B cell (primary cell): ENCODE measurements around the gene FUCA2. TPM values are rescaled to one million over a fixed set of nuclear protein-coding genes. Genes with fewer than 3 reads are reported as not detected.

Experiments
- ATAC-seq: fragments of 200-7000 bp; cut with Tn5 transposase; one replicate; pipeline ENCODE4 v1.10.0; 2021; ENCODE audit warnings: low read depth, mild to moderate bottlenecking, moderate number of reproducible peaks, moderate library complexity
- CTCF ChIA-PET: fragments of 350-600 bp; sonication (Branson Sonifier 250); formaldehyde crosslinking; loops from one replicate; lab custom pipeline; 2021; ENCODE audit warnings: antibody characterized with exemption, inconsistent platforms; lab: Charles Lee
- POLR2A ChIA-PET: fragments of 350-600 bp; sonication (Branson Sonifier 250); formaldehyde crosslinking; loops from one replicate; lab custom pipeline; 2021; ENCODE audit warnings: antibody characterized with exemption; lab: Charles Lee
- DNase-seq: peaks from one replicate; pipeline ENCODE4 v3.0.0; 2013
- H2AFZ ChIP-seq: 2 replicates; pipeline ENCODE4 v1.6.1; 2012; ENCODE audit warnings: mild to moderate bottlenecking, low read depth, low read length; ENCODE audit not compliant: insufficient read depth, poor library complexity, severe bottlenecking
- H3K27ac ChIP-seq, 2 donors: 1 replicate in 1 of 2; 2 replicates in 1 of 2; pipeline ENCODE4 v1.5.1; 2012 to 2013; ENCODE audit warnings: low read length in 2 of 2, mild to moderate bottlenecking in 2 of 2, moderate library complexity in 1 of 2
- H3K27me3 ChIP-seq, 4 experiments: fragments of 200-600 bp in 1 of 4; sonication (generic) in 1 of 4; replicated peaks in 1 of 4; 1 replicate in 2 of 4; 2 replicates in 2 of 4; pipeline versions ENCODE4 v1.6.1 to v1.7.0; 2013 to 2016; ENCODE audit warnings: low read length in 3 of 4, mild to moderate bottlenecking in 2 of 4, mixed read lengths in 1 of 4, moderate library complexity in 1 of 4; ENCODE audit not compliant: insufficient read depth in 4 of 4, control insufficient read depth in 3 of 4; ENCODE audit errors: control extremely low read depth in 1 of 4
- H3K36me3 ChIP-seq, 2 experiments: replicated peaks in 1 of 2; 1 replicate in 1 of 2; 2 replicates in 1 of 2; pipeline versions ENCODE4 v1.6.1 to v1.7.1; 2013; ENCODE audit warnings: low read length in 1 of 2; ENCODE audit not compliant: insufficient read depth in 2 of 2, control insufficient read depth in 1 of 2; ENCODE audit errors: control extremely low read depth in 1 of 2, extremely low read depth in 1 of 2
- H3K4me1 ChIP-seq, 2 donors: fragments of 200-600 bp in 1 of 2; sonication (generic) in 1 of 2; 1 replicate in 1 of 2; 2 replicates in 1 of 2; pipeline versions ENCODE4 v1.5.1 to v1.6.1; 2013 to 2017; ENCODE audit warnings: low read length in 2 of 2; ENCODE audit not compliant: control insufficient read depth in 2 of 2, insufficient read depth in 2 of 2
- H3K4me2 ChIP-seq: replicated peaks from 2 replicates; pipeline ENCODE3; 2012; ENCODE audit warnings: mild to moderate bottlenecking, low read depth, low read length; ENCODE audit not compliant: poor library complexity, severe bottlenecking
- H3K4me3 ChIP-seq, 5 experiments: fragments of 200-600 bp in 1 of 5; sonication (generic) in 1 of 5; 1 replicate in 3 of 5; 2 replicates in 2 of 5; pipeline versions ENCODE4 v1.5.1 to v1.7.0; 2011 to 2016; ENCODE audit warnings: low read length in 4 of 5, mild to moderate bottlenecking in 4 of 5, low read depth in 2 of 5, control low read depth in 1 of 5, moderate library complexity in 1 of 5; ENCODE audit not compliant: insufficient read depth in 1 of 5; ENCODE audit errors: control extremely low read depth in 1 of 5, extremely low read depth in 1 of 5
- H3K79me2 ChIP-seq: fragments of 200-600 bp; sonication (generic); one replicate; pipeline ENCODE4 v1.6.0; 2016; ENCODE audit warnings: low read length; ENCODE audit not compliant: control insufficient read depth, insufficient read depth
- H3K9ac ChIP-seq: fragments of 200-600 bp; sonication (generic); 2 replicates; pipeline ENCODE4 v1.6.1; 2017; ENCODE audit warnings: mild to moderate bottlenecking, low read length, moderate library complexity
- H3K9me3 ChIP-seq, 3 donors: one replicate each; pipeline versions ENCODE4 v1.6.1 to v1.7.1; 2013; ENCODE audit warnings: low read length in 2 of 3; ENCODE audit not compliant: control insufficient read depth in 2 of 3, insufficient read depth in 1 of 3; ENCODE audit errors: control extremely low read depth in 1 of 3
- H4K20me1 ChIP-seq: 2 replicates; pipeline ENCODE4 v1.6.0; 2012; ENCODE audit warnings: mild to moderate bottlenecking, low read length; ENCODE audit not compliant: insufficient read depth, control insufficient read depth, poor library complexity, severe bottlenecking
- H3K27ac Mint-ChIP-seq: one replicate; pipeline ENCODE4 v1.8.0; 2021; ENCODE audit warnings: mixed read lengths
- H3K27me3 Mint-ChIP-seq: one replicate; pipeline ENCODE4 v1.8.0; 2021; ENCODE audit warnings: mixed read lengths
- H3K4me1 Mint-ChIP-seq: one replicate; pipeline ENCODE4 v1.8.0; 2021; ENCODE audit warnings: mixed read lengths
- H3K4me3 Mint-ChIP-seq: one replicate; pipeline ENCODE4 v1.8.0; 2021; ENCODE audit warnings: mixed read lengths
- H3K9me3 Mint-ChIP-seq: one replicate; pipeline ENCODE4 v1.8.0; 2022; ENCODE audit warnings: mixed read lengths; ENCODE audit not compliant: insufficient read depth
- EZH2 ChIP-seq: IDR thresholded peaks from 2 replicates; pipeline ENCODE4 v1.6.1; 2012; ENCODE audit warnings: borderline replicate concordance, low read depth, mild to moderate bottlenecking, moderate library complexity, low read length; ENCODE audit not compliant: insufficient read depth, poor library complexity, severe bottlenecking
- WGBS: methylation state at CpG from one replicate; pipeline ENCODE4 v1.1.5; 2013; ENCODE audit warnings: missing lambda C conversion rate; ENCODE audit not compliant: insufficient coverage; 5-methylcytosine and 5-hydroxymethylcytosine counted together
- intact Hi-C: fragments of 100-400 bp; cut with micrococcal nuclease; formaldehyde crosslinking; loops from one replicate; pipeline ENCODE4 v1.10.0; 2022
- polyA plus RNA-seq: library from polyadenylated mRNA; depleted of rRNA; stranded (reverse); fragments of >200 nt; gene quantifications from 2 replicates; pipeline ENCODE4 v1.2.3, GENCODE V29; 2012
- total RNA-seq, 2 donors: library from RNA; stranded (reverse); fragments of 120-200 nt in 1 of 2; gene quantifications; 1 replicate in 1 of 2; 2 replicates in 1 of 2; pipeline versions ENCODE4 v1.2.3 to v1.2.4, GENCODE V29; 2013 to 2022
- TF ChIP-seq, protein P1 (sequence below): fragments of 200-600 bp; IDR thresholded peaks from one replicate; pipeline ENCODE4 v1.8.0; 2022; ENCODE audit warnings: antibody characterized with exemption, mild to moderate bottlenecking

FUCA2 gene
- total and polyA plus RNA-seq, 2 donors (not counting 1 experiment from before 2014, with no cell fraction given) = 3.6 to 8.3 TPM

GRCh38 chr6:143468026-143468425 lies 43.5 kb downstream of the FUCA2 start:
- no peaks in the 10 kb centered on the region for H3K27me3 Mint-ChIP-seq
- Histone ChIP-seq H3K27ac (no peak overlapping the region), H4K20me1 (no peaks in the 10 kb centered on the region), H3K4me2 (no peak overlapping the region), H3K36me3 (peaks cover 2 to 20% of the 10 kb centered on the region in 2 experiments), H3K9me3 (no peaks in the 10 kb centered on the region), H3K27me3 (no peaks in the 10 kb centered on the region), H3K4me1 (no peaks in the 10 kb centered on the region), H3K79me2 (no peaks in the 10 kb centered on the region), H2AFZ (no peak overlapping the region), H3K9ac (no peak overlapping the region), H3K4me3 (no peak overlapping the region)
- no peaks in the 10 kb centered on the region for H3K4me1 Mint-ChIP-seq
- CTCF ChIA-PET = interaction anchor here (0.7 kb wide), 1 partner anchor 993 kb away, joined by 3 read pairs; no protein-coding TSS in a partner anchor
- POLR2A ChIA-PET = no interaction called here
- no peak overlapping the region for H3K27ac Mint-ChIP-seq
- TF ChIP-seq, protein P1, sequence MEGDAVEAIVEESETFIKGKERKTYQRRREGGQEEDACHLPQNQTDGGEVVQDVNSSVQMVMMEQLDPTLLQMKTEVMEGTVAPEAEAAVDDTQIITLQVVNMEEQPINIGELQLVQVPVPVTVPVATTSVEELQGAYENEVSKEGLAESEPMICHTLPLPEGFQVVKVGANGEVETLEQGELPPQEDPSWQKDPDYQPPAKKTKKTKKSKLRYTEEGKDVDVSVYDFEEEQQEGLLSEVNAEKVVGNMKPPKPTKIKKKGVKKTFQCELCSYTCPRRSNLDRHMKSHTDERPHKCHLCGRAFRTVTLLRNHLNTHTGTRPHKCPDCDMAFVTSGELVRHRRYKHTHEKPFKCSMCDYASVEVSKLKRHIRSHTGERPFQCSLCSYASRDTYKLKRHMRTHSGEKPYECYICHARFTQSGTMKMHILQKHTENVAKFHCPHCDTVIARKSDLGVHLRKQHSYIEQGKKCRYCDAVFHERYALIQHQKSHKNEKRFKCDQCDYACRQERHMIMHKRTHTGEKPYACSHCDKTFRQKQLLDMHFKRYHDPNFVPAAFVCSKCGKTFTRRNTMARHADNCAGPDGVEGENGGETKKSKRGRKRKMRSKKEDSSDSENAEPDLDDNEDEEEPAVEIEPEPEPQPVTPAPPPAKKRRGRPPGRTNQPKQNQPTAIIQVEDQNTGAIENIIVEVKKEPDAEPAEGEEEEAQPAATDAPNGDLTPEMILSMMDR = no peak
- no peak for TF ChIP-seq EZH2
- ATAC-seq = no peak
- no peak for DNase-seq
- H3K4me3 Mint-ChIP-seq = no peak overlapping the region
- intact Hi-C loops = no loop called here
- H3K9me3 Mint-ChIP-seq = no peaks in the 10 kb centered on the region

GRCh38 chr6:143465546-143465945 lies 46.0 kb downstream of the FUCA2 start:
- no peaks in the 10 kb centered on the region for H3K27me3 Mint-ChIP-seq
- H3K4me1 Mint-ChIP-seq = no peaks in the 10 kb centered on the region
- Histone ChIP-seq H3K9me3 (no peaks in the 10 kb centered on the region), H3K36me3 (peaks cover 2 to 7% of the 10 kb centered on the region in 2 experiments), H3K27me3 (no peaks in the 10 kb centered on the region), H4K20me1 (no peaks in the 10 kb centered on the region), H3K9ac (no peak overlapping the region), H3K27ac (no peak overlapping the region), H3K4me2 (no peak overlapping the region), H2AFZ (no peak overlapping the region), H3K79me2 (no peaks in the 10 kb centered on the region), H3K4me3 (no peak overlapping the region), H3K4me1 (no peaks in the 10 kb centered on the region)
- DNase-seq (no peak), ATAC-seq (no peak)
- no peaks in the 10 kb centered on the region for H3K9me3 Mint-ChIP-seq
- ChIA-PET CTCF (interaction anchor here (0.8 to 1.1 kb wide), 2 partner anchors 20 to 72 kb away, joined by 3 read pairs; no protein-coding TSS in a partner anchor), POLR2A (no interaction called here)
- WGBS = no CpG with 5 or more reads among the region's 2 CpGs
- no peak for TF ChIP-seq EZH2
- TF ChIP-seq, protein P1 = no peak
- no peak overlapping the region for H3K4me3 Mint-ChIP-seq
- intact Hi-C loops = no loop called here
- no peak overlapping the region for H3K27ac Mint-ChIP-seq
